Left hindlimb (tissue), 1 donor: ENCODE measurements around the gene HMGN2.

Experiments
- DNase-seq: peaks from one replicate; pipeline ENCODE4 v3.0.0-alpha.2; 2018

HMGN2 gene

GRCh38 chr1:26472320-26472900 lies at the start of gene HMGN2:
TSS of gene HMGN2 (plus strand) at chr1:26472440. CDS start at chr1:26472613, 173 bp downstream.
- DNase-seq, result peak; percentile 95

- no peak for DNase-seq
Observed at GRCh38 chr1:26429721-26430120, 42.5 kb upstream of the HMGN2 start.

GRCh38 chr1:26431979-26432695 lies 40.1 kb upstream of the HMGN2 start, which contains the start of gene DHDDS:
TSS of gene DHDDS (plus strand) at chr1:26432321. CDS start at chr1:26432946, 625 bp downstream.
- DNase-seq, result peak; percentile 99

- DNase-seq, result no peak
Observed at GRCh38 chr1:26432793-26433192, 39.4 kb upstream of the HMGN2 start.

DNA sequence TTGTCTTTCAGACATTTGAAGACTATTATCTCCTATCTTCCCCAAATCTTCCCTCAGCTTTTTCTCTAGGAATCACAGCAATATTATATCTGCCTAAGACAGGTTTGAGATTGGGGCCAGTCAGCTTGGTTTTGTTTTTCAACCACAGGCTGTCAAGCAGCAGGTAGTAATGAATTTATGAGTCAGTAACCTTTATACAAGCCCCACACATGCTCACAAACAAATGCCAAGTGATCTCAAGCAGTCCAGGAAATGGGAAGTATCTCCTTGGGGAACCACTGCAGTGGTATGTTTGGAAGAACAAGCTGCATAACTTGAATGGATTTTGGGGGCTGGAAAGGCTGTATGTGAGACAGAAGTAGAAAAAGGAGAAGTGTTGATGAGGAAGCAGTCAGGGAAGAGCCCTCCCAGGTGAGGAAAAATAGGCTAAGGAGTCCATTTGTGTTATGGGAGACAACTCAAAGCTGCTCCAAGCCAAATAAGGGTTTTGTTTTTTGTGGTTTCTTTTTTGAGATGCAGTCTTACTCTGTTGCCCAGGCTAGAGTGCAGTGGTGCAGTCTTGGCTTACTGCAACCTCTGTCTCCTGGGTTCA lies 38.0 kb upstream of the HMGN2 start:
- no peak for DNase-seq

- DNase-seq, result no peak
Observed at GRCh38 chr1:26438041-26438440, 34.2 kb upstream of the HMGN2 start.

DNA sequence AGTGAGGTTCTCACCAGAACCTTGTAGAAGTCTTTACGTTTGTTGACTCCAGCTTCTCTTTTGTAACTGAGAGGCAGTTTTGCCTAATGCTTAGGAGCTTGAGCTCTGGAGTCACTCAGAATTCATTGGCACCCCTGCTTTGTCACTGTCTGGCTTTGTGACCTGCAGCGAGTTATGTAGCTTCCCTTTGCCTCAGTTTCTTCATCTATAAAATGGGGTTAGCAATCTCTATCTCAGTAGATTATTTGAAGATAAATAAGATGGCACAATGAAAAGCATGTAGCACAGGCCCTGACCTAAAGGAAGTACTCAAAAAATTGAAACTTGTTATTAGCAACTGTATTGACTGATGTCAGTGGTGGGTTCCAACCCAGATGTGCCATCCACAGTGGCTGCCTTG lies 32.0 kb upstream of the HMGN2 start:
- no peak for DNase-seq

- DNase-seq, result no peak
Observed at GRCh38 chr1:26449868-26450267, 22.4 kb upstream of the HMGN2 start.

GRCh38 chr1:26450908-26451307 lies 21.3 kb upstream of the HMGN2 start:
- DNase-seq, result no peak

GRCh38 chr1:26452459-26453183 lies 19.6 kb upstream of the HMGN2 start:
- no peak for DNase-seq

GRCh38 chr1:26459148-26459547 lies 13.1 kb upstream of the HMGN2 start:
- DNase-seq, result no peak

- DNase-seq, result no peak
Observed at GRCh38 chr1:26459573-26460031, 12.6 kb upstream of the HMGN2 start.

DNA sequence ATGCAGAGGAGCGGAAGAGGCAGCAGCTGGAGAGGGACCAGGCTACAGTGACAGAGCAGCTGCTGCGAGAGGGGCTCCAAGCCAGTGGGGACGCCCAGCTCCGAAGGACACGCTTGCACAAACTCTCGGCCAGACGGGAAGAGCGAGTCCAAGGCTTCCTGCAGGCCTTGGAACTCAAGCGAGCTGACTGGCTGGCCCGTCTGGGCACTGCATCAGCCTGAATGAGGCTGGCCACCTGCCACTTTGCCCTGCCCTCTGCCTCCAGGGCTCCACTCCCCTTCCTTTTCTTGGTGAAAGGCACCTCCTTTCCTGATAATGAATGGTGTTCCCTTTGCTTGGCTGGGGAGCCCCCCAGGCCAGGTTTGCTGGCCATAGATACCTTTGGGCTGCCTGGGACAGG lies 3.3 kb upstream of the HMGN2 start:
- no peak for DNase-seq

DNA sequence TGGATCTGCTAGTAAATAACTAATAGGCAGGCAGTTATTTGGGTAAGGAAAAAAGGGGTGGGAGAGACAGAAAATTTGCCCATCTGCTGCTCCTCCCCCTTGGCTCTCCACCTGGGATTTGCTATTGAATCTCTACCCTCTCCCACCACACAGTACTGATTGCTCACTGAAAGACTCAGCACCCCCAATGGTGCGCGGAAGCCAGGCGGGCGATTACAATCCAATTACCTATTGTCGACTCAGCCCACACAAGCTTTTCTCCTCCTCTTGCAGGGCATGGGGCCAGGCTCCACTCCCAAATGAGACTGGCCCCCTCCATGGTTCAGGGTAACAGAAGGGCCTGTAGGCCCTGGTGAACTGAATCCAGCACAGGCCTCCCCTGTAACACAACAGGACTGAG lies 2.7 kb upstream of the HMGN2 start:
- no peak for DNase-seq

GRCh38 chr1:26470878-26471497 lies 1.3 kb upstream of the HMGN2 start:
- no peak for DNase-seq

DNA sequence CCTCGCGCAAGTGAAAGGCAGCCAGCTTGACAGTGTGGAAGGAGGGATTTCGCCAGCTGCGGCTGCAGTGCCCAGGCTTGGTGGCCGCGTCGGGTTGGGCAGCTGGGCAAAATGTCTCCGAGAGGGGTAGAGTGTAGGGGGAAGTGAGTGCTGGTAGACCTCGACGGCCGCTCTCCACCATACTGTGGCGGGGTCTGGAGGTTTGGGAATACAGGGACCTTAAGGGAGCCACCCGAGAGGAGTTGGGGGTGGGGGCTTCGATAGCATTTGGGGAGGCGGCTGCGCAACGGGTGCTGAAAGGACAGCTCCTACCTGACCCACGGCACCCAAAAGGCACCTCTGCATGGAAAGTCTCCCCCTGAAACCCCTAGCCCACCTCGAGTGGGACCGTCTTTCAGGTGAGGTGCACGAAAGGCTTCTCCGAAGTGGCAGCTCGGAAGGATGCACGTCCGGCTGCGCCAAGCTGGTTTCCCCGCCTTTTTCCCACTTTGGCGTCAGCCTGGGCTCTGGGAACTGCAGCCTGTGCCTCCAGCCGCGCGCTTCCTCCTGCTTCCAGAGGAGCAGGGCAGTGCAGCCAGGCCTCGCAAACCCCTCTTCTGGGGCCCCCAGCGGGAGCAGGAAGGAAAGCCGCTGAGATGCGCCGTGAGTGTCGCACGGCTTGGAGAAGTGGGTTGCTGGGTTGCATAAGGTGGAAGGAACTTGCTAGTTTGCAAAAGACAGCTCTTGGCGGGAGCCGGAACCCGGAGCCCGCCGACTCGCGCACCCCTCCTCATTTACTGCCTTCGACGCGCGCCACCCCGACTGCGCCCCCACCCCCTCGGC lies 531 bp upstream of the HMGN2 start:
- DNase-seq, result peak; percentile 68

DNA sequence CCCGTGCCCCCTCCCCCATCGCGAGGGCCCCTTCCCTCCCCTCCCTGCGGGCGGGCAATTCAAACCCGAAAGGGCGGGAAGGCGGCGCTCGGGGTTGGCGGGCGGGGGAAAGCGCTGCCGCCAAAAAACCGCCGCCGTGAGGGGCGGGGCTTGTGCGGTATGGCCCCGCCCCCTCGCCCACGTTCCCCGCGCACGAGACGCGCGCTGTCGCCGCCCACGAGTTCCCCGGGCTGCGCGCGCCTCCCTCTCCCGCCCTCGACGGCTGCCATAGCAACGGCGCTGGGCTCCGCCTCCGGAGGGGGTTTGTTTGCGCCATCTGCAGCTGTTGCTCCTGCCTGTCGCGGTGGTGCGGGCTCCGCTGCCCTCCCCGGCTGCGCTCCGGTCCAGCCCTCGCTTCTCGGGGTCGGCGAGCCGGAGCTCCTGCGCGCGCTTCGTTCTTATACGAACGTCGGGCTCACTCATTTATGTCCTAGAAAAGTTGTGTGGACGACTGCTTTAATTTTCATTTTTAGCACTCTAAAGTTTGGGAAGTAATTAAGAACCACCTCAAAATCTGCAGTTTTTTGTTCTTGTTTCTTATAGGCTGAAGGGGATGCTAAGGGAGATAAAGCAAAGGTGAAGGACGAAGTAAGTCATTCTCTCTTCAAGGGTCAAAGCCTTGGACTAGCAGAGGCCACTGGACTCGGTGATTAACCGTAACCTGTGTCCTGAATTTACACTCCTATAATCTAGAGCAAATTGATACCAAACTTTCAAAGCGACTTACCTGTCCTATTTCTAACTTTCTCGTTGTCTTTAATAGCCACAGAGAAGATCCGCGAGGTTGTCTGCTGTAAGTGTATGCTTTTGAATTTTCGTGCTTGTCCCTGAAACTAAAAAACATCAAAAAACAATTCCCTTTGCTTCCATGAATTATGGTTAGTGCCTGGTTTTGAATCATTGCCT lies 933 bp downstream of the HMGN2 start:
- peak; percentile 95 for DNase-seq

- no peak for DNase-seq
Observed at GRCh38 chr1:26474818-26475217, 2.6 kb downstream of the HMGN2 start.

DNA sequence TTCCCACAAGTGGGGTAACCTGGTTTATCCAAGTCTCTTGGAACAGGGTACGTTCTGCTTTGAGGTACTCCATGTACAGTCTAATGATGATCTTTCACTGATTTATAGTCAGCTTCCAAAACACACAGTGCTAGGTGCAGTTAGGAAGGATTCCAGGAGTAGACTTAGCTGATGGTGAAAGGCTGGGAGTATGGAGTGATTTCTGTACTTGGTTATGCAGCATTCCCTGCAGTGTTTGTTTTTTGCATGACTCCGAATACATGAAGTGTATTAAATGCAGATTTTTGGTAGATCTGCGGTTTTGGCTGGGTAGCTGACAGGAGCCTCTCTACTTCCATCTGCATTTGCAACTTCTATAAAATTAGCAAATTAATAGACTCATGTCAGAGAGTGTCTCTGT lies 3.7 kb downstream of the HMGN2 start:
- no peak for DNase-seq

DNA sequence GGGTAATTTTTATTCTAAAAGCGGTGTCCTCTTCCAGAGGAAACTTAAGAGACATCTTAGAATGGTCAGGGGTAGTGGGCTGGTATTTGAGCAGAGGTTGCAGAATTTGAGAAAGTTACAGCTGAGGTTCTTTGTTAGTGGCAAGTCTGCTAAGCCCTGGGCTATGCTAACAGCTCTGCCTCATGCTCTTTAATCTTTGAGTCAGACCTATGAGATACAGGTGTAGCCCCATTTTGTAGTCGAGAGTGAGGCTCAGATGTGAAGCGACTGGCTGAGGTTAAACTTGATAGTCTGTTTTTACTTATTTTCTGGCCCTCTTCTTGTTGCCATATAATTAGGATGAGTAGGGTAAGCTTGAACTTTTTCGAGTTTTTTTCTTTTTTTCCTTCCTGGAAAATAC lies 4.7 kb downstream of the HMGN2 start:
- no peak for DNase-seq
